Stimulated activated CD4-positive, alpha-beta T cell treated with anti-CD3 and anti-CD28 coated beads, TNF-alpha, amount 100 ng/mL, for 24 hours (primary cell): ENCODE measurements around the gene ADAMTSL3.
"Not testable (repeated sequence)": the region's sequence is repeated elsewhere in the genome, so short reads cannot be mapped to it uniquely, and the experiment has no call there.

ENCODE experiments used
- DNase-seq, 3 experiments: peaks; one replicate each; pipeline ENCODE4 v3.0.0-alpha.2; 2020; ENCODE audit warnings: low read depth in 3 of 3

ADAMTSL3 gene

GRCh38 chr15:84016371-84016770, 362.4 kb downstream of the ADAMTSL3 start:
- DNase-seq = no peak

GRCh38 chr15:84022516-84022915, 368.6 kb downstream of the ADAMTSL3 start:
- no peak for DNase-seq

GRCh38 chr15:84023636-84024035, 369.7 kb downstream of the ADAMTSL3 start:
- peak in 1 of 3 experiments; percentile 1 for DNase-seq

- no peak for DNase-seq
These were observed 380.1 kb downstream of the ADAMTSL3 start for GRCh38 chr15:84033793-84034553.

GRCh38 chr15:84034578-84035398, 380.9 kb downstream of the ADAMTSL3 start:
- no peak for DNase-seq

- no peak for DNase-seq
These were observed 381.5 kb downstream of the ADAMTSL3 start for GRCh38 chr15:84035399-84035766.

- DNase-seq = no peak
These were observed 383.4 kb downstream of the ADAMTSL3 start for GRCh38 chr15:84037301-84037700.

GRCh38 chr15:84042434-84043056, 388.6 kb downstream of the ADAMTSL3 start:
- DNase-seq = not testable (repeated sequence)

- DNase-seq = no peak
These were observed 392.2 kb downstream of the ADAMTSL3 start for GRCh38 chr15:84046064-84046637.

- DNase-seq = not testable (repeated sequence)
These were observed 395.6 kb downstream of the ADAMTSL3 start for GRCh38 chr15:84049480-84049879.

- no peak for DNase-seq
These were observed 396.2 kb downstream of the ADAMTSL3 start for GRCh38 chr15:84050076-84050475.

GRCh38 chr15:84051146-84051545, 397.2 kb downstream of the ADAMTSL3 start:
- not testable (repeated sequence) for DNase-seq

- DNase-seq = not testable (repeated sequence)
These were observed 400.6 kb downstream of the ADAMTSL3 start for GRCh38 chr15:84054544-84054943.

- DNase-seq = no peak
These were observed 403.9 kb downstream of the ADAMTSL3 start for GRCh38 chr15:84057714-84058331.

GRCh38 chr15:84063674-84064073, 409.8 kb downstream of the ADAMTSL3 start:
- DNase-seq = not testable (repeated sequence)

- not testable (repeated sequence) for DNase-seq
These were observed 414.8 kb downstream of the ADAMTSL3 start for GRCh38 chr15:84068674-84069073.

- DNase-seq = not testable (repeated sequence)
These were observed 424.1 kb downstream of the ADAMTSL3 start for GRCh38 chr15:84078038-84078437.

- not testable (repeated sequence) for DNase-seq
These were observed 425.5 kb downstream of the ADAMTSL3 start for GRCh38 chr15:84079325-84079884.

GRCh38 chr15:84079885-84080777, 426.2 kb downstream of the ADAMTSL3 start:
- peak; percentile 12 to 64 (median 16) for DNase-seq

- not testable (repeated sequence) for DNase-seq
These were observed 426.8 kb downstream of the ADAMTSL3 start for GRCh38 chr15:84080778-84081084.
